SIG-M5 treated with dmso at 0.1 percent for 504 hours (cell line): ENCODE measurements around the gene INPP4A.

Experiments used
- DNase-seq: peaks from one replicate; lab custom pipeline; 2025; ENCODE audit not compliant: unreplicated experiment; lab: John Stamatoyannopoulos, UW

Gene INPP4A

GRCh38 chr2:98537390-98538126 lies 92.9 kb downstream of the INPP4A start:
- no peak for DNase-seq

DNA sequence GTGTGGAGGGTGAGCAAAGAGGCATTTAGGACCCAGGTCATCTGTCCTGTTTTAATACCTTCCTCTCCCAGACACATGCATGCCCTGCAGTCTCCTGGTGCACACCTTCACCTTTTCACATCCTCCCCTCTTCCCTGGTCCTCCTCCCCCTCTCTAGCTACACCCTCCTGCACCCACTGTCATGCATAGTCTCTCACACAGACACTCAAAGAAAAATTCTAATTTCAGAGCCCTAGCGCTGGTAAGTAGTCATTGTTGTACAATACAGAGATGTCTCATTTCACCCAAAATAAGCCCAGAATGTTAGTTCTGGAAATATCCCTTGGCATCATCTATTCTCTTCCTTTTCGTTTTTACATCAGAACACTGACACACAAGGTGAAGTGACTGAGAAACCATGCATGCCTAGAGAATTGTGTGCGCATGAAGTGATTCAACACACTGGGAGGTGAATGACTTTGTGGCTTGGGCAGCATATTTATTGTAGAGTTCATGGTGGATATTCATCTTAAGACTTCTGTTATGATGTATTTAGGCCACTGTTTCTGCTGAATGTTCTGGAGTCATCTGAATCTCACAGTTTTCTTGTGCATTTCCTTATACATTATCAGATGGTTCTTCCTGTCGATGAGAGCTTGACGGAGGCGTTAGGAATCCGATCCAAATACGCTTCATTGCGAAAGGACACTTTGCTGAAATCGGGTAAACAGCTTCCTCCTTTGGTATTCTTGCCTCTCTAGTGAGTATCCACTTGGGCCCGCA lies 93.8 kb downstream of the INPP4A start:
- DNase-seq: no peak

DNA sequence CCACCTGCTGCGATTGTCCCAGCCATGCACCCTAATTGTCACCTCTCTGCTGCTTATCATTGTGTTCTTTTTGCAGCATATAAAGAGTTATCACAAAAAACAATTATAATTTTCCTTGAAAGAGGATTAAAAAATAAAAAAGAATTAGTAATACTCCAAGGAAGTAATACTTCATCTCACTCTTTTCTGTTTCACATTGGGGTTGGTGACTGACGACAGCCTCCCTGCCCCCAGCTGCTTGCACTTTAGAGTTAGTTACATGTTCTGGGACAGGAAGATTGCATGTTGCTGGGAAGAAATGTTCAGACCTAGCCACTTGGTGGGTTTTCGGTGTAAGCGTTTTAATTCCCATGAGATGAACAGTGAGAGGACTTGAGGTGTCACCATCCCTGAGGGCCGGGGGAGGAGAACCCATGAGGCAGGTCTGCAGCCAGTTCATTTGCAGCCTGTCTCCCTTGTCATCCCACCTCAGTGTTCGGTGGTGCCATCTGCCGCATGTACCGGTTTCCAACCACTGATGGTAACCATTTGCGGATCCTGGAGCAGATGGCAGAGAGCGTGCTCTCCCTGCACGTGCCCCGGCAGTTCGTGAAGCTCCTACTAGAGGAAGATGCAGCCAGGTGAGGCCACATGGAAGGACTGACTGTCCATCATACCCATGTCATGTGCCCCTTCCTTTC lies 94.5 kb downstream of the INPP4A start:
- DNase-seq: no peak

- no peak for DNase-seq
Observed at GRCh38 chr2:98540536-98540935, 95.9 kb downstream of the INPP4A start.

GRCh38 chr2:98541489-98541888 lies 96.8 kb downstream of the INPP4A start:
- no peak for DNase-seq

GRCh38 chr2:98541906-98542305 lies 97.2 kb downstream of the INPP4A start:
- DNase-seq: no peak

- DNase-seq: no peak
Observed at GRCh38 chr2:98543214-98543613, 98.6 kb downstream of the INPP4A start.

GRCh38 chr2:98543842-98544241 lies 99.2 kb downstream of the INPP4A start:
- no peak for DNase-seq

- no peak for DNase-seq
Observed at GRCh38 chr2:98545591-98545990, 100.9 kb downstream of the INPP4A start.

DNA sequence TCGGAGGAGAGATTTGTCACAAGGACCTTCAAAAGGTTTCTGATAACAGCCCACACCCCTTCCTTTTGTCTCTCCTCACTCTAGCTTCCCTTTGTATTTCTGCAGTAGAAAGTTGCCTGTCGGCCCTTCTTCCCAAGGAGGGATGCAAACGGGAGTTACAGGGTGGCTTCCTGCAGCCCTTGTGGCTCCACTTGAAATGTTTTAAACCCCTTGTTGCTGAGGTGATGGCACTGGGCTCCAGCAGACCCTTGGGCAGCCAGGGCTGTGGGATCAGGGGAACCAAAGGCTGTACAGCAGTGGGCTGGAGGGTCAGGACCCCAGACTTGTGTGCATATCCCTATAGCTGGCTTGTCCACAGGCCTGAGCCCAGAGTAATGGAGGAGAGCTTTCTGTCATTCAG lies 101.5 kb downstream of the INPP4A start:
- no peak for DNase-seq

GRCh38 chr2:98547092-98547790 lies 102.6 kb downstream of the INPP4A start:
- DNase-seq: no peak

DNA sequence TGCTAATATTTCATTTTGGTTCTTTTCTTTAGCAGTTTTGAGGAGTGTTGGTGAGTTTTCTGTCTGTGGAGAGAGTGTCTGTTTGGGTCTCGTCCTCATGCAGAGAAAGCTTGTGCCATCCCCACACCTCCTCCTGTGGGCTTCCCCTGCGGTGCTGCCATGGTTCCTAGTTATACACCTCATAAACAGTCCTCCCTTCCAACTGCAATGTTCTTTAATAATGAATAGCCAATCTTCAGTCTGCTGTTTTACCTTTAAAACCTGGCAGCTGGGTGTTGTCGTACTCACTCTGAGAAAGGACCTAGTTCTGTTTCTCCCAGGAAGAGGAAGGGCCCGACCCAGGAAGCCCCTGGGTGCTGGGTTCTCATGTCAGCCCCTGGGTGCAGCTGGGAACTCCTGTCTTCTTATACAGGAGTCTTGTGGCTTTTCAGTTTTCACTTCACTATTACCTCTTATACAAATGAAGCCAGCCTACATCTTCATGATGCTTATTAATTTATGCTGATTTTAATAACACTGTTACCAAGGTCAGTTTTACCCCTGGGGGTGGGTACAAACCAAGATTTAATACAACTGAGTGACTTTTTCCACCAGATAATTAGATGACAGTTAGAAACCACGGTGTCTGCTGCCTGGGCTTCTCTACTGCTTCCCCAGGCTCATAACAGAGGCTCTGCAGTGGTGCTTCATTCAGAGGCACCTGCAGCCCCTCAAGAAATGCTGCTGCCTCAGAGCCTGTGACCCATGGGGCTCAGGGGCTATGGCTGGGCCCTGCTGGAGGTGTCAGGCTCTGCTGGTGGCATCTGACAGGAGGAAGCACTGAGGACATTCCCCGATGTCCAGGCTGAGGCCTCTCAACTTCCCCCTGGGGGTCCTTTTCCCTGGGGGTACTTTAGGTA lies 104.5 kb downstream of the INPP4A start:
- no peak for DNase-seq

GRCh38 chr2:98550165-98550564 lies 105.5 kb downstream of the INPP4A start:
- DNase-seq: no peak

DNA sequence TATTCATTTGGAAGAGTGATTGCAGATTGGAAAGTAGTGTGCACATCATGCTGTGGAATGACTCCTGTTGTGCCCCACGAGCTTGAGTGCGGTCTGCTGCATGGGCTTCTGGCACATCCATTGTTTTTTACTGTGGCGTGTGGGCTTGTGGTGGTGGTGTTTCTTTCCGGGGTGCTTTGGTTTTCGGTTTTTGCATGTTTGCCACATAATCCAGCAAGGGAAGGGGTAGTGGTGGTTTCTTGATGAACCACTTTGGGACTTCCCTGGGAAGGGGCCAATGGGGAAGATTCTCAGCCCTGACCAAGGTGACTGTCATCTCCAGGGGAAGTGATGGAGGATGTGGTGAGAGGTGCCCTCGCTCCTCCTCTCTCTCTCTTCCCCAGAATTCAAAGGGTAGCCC lies 106.7 kb downstream of the INPP4A start:
- DNase-seq: no peak

DNA sequence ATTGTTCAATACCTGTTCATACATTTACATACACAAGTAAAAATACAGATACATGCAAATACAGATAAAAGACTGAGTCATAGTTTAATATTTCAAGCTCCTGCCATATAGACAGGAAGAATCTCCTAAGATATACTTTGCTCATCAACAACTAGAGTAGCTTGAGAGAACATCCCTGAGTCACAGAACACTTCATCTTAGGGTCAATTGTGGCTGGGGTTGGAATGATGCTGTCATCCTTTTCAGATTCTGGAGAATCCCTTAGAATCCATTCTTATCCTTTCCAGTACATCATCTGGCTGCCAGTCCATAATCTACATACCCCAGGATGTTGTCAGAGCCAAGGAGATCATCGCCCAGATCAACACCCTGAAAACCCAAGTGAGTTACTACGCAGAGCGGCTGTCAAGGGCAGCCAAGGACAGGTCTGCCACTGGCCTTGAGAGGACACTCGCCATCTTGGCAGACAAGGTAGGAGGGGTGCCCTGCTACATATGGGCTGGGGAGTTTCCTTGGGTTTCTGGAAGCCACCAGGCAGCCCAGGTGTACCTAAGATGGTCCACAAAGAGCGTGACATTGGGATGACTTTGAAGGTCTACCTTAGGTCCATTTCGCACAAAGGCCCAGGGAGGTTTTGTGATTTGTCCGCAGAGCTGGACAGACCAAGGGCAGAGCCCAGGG lies 108.0 kb downstream of the INPP4A start:
- no peak for DNase-seq

DNA sequence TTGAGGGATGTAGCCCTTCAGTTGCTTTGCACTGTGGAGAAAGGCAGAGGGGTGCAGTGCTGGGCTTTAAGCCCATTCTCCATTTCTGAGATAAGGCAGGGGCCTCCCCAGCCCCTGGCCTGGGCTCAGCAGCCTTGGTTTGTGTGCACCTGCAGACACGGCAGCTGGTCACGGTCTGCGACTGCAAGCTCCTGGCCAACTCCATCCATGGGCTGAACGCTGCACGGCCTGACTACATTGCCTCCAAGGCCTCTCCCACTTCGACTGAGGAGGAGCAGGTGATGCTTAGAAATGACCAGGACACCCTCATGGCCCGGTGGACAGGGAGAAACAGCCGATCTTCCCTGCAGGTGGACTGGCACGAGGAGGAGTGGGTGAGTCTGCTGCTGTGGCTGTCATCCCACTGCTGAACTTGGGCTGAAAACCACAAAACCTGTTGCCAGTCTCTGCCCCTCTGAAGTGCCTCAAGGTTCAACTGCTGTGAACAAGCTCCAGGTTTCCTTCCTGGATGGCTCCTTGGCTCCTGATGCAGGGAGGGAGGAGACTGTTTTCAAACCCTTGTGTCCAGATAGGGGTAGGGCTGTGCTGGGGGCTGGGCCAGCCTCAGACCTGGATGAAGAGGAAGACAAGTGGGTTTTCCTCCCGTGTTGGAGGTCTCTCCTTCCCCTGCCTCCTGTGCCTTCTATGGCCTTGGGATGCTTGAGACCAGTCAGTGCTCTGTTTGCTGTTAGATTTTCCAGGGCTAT lies 109.6 kb downstream of the INPP4A start:
- no peak for DNase-seq

GRCh38 chr2:98555696-98556095 lies 111.0 kb downstream of the INPP4A start:
- no peak for DNase-seq

GRCh38 chr2:98556344-98557033 lies 111.8 kb downstream of the INPP4A start:
- DNase-seq: peak; percentile 59
